HG03139 (cell line): ENCODE measurements around the gene KIF12.

ENCODE experiments used
- ATAC-seq: cut with Tn5 transposase; IDR thresholded peaks from one replicate; pipeline ENCODE4 v1.9.1; 2021; ENCODE audit not compliant: unreplicated experiment

KIF12 gene

DNA sequence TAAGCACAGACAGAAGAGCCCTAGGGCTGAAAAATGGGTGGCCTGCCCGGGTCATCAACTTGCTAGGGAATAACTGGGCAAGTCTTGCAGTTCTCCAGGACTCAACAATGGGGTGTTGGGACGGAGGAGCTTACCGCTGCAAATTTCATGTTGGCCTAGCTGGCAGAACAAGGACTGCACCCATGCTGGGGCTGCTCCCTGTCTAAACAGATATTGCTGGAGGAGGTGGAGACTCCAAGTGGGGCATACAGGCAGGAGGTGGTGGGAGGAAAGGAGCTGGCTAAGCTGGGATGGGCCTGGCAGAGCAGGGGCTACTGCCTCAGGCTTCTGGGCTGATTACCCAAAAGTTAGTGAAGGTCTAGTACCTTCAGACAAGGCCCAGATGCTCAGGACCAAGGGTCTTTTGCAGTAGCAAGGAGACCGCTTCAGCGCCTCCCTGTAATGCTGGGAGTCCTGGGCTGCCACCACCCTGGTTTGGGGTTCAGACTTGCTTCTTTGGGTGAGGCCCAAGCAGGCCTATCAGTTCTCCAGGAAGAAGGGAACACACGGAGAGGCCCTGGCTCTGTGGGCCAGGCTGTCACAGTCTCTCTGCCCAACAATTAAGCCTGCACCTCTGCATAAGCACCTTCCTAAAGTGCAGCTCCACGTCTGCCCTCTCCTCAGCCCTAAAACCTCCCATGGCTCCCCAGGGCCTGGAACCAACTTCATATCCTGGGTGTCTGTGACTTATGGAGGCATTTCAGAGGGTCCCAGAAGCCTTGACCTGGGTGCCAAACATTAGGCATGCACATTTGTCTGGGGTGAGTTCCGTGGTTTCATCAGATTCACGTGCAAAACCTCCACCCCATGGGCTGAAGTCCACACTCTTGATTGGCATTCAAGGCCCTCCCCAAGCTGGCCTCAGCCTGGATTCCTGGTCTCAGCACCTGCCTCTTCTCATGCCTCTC, 24.2 kb upstream of the KIF12 start:
- ATAC-seq, result no peak

DNA sequence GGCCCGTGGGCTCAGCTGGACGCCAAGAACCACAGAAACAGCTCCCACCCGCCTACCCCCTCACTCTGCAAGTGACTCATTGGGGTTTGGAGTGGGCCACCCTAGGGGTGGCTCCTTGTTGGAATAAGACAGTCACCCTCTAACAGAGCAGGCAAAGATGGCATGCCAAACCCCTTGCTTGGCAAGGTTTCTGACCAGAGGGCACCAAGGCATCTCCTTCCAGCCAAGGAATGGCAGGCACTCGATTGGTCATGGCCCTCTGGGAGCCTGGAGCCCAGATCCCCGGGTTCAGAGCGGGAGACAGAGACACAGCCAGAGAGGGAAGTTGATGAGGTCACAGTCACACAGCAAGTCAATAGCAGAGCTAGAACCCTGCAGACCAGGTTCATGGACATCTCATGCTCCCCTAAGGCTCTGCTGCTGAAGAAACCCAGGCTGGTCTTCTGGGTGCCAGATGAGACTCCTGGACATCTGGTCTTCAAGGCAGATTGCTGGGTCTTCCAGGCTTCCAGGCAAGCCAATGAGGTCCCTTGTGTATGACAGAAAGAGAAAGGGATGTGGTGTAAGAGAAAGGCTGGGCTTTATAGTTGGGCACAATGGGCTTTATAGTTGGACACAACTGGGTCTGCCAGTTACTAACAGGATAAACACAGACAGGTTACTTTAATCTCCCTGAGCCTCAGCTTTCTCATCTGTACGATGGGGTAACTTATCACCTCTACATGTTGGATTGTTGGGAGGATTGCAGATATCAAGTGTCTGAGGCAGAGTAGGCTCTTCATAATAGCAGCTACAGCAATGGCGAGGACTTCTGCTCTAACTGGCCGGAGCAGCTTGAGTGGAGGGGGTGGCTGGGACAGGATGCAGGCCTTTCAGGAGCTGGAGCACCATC, 23.3 kb upstream of the KIF12 start:
- no peak for ATAC-seq

DNA sequence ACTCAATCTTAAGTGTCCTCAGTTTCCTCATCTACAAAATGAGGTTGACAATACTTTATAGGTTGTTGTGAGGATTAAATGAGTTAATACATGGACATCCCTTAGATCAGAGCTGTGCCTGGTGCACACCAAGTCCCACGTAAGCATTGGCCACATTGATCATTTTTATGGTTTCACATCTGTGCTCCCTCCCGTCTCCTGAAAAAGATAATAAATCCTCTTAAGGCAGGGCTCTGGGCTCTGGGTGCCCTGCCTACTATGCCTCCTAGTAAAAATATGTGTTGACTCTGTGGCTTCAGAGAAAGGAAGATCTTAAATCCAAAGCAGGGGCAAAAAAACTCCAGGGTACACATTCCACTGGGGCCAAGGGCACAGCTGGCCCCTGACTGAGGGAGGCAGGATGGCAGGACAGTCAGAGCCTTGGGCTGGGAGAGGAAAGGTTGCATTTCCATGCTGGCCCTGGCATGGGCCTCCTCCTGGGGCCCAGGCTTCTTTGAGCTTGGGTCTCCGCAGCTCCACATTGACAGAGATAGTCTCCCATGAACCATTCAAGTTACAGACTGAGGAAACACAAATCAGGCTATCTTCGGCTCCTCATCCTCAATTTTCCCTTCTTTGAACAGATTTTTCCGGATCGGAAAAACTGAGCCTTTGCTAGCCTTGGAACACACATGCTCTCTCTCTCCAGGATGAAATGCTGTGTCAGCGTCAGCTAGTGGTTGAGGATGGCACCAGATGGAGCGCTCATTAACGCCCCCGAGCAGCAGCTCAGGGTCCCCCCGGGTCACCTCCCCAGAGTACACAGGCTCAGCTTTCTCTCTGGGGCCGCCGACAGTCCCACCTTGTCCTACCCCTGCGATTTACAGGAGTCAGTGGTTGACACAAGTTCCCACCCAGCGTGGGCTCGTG, 22.4 kb upstream of the KIF12 start:
- ATAC-seq, result no peak

DNA sequence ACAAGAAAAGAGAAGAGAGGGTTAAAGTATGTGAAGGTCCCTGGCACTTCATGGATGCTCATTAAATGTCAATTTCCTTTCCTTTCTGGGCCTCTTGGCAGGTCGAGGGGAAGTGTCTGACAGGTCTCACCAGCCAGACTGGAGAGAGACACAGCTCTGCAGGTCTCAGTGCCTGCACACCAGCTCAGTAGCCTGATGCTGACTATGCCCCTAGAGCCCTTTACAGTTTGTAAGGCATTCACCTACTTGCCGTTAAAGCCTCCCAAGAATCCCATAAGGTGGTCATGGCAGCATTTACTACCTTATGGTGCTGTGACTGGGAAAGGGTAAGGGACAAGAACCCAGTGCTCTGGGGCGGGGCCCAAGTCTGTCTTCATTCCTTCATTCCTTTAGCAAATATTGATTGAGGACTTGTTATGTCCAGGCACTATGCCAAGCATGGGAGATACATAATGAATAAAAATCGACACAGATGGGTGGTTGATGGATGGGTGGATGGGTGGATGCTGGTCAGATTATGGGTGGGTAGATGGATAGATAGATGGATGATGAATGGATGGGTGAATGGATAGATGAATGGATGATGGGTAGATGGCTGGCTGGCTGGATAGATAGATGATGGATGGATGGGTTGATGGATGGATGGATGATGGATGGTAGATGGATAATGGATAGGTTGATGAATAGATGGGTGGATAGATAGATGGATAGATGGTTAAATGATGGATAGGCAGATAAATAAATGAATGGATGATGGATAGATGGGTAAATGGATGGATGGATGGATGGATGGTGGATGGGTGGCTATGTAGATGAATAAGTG, 21.3 kb upstream of the KIF12 start:
- no peak for ATAC-seq

DNA sequence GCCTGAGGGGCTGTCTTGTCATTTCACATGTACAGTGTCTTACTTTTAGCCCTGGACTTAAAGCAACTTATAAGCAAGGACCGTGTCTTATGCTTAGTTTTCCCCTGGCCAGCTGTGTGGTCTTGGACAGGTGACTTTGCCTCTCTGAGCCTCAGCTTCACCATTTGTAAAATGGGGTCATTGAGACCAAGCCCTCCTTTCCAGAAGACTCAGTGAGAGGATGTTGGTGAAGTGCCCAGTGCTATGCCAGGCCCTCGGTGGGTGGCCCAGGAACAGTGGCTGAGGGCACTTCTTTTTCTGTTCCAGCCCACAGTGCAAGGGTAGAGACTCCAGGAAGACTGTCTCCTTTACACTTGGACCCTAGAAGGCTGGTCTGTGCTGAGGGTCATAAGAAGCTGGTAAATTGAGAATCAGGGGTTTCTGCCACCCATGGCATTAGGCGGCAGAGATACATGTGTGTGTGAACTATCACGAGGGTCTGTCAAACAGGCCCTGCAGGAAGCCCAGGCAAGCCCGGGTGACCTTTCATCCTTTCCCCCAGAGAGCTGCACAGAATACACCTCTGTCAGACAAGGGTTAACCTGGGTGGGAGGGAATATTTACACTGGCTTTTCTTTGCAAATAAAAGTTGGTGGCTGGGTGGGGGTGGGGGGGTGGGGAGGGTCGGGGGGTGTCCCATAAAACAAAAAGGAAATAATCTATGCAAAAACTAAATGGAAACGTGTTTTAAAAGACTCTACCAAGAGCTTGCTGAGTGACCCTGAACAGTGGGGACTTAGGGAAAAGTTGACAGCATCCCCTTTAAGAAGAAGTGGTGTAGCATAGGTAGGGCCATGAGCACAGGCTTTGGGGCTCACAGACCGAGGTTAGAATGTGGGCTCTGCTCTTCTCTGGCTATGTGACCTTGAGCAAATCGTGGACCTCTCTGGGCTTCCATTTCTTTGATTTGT, 20.4 kb upstream of the KIF12 start:
- no peak for ATAC-seq

DNA sequence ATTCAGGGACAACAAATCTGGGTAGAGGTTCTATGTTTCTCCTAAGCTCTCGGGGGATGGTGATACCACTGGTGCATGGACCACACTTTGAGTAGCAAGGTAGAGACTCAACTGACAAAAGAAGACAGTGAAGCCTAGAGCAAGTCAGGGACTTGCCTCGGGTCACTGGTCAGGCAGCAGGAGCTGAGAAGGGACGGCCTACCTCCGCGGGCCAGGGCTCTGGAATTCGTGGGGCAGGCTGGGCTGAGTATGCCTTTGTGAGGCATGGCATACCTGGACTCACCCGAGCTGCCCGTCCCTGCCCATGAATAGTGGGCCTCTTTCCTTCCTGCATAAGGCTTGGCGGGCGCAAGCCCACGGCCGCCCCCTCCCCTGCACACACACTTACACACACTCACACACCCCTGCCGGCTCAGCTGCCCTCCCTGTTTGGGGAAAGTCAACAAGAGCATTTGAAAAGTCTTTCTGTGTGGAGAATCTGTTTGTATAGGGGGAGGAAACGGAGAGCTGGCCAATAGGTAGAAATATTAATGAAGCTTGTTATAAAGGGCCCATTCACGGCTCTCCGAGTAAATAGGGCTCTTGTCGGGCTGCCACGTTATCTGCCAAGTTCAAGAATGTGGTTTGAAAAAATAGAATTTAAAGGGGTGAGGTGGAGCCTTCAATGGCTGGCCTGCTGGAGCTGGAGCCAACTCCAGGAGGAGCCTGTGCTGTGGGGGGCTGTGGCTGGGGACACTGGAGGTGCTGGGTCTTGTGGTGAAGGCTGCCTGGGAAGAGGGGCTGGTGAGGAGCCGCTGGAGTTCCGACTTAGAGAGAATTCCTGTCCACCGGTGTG, 19.1 kb upstream of the KIF12 start:
- no peak for ATAC-seq

DNA sequence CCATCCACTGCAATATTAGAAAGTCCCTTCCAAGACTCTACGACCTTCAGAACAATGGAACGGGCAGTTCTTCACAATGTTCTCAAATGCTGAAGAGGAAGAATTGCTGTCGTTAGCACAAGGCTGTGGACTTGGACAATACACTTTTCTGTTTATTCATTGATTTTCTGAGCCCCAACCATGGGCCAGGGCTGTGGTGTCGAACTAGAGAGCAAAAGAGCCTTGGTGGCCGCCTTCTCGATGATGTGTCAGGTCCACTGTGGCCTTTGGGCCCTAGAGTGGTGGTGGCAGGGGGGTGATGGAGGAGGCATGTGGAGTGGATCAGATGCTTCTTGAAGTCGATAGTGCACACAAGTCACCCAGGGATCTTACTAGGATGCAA, 18.5 kb upstream of the KIF12 start:
- ATAC-seq, result no peak

DNA sequence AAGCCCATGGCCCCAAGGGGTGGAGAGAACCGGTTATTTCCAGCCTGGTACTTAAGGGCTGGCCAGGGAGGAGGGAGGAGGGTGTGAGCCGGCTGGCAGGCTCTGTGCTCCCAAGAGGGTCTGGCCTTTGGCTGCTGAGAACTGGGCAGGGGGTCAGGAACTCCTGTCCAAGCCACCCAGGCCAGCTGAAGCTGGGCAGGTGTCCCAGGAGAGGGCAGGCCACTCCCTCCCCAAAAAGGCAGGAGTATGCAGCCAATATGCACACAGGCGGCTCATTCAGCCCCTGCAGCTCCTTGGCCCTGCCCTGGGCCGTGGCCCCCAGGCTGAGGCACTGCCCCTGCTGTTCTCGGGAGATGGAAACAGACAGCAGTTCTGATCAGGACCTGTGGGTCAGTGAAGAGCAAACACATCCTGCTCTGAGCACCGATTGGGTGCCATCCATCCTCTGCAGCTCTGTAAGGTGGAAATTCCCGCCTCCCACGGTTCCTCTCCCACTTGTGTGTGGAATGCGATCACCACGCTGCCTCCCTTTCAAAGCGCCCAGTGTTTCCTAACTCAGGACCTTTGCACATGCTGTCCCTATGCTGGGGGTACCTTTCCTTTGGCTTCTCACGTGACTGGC, 17.1 kb upstream of the KIF12 start:
- ATAC-seq, result no peak

DNA sequence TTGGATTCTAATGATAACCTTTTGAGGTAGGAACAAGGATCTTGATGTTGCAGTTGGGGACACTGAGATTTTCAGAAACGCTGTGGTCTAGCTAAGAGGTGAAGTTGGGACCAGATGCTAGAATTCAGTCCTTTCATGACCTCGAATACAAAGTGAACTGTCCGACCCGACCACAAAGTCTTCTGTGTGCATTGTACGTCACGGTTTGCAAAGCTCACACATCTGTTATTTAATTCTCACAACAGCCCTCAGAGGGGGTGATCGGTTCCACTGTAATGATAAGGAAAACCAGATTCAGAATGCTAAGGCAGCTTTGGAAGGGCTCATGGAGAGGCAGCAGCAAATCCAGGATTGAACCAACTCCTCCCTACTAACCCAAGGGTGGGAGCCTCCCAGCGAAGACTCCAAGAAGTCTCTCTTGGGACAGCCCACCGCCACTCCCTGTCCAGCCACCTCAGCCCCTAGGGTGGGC, 16.6 kb upstream of the KIF12 start:
- no peak for ATAC-seq

DNA sequence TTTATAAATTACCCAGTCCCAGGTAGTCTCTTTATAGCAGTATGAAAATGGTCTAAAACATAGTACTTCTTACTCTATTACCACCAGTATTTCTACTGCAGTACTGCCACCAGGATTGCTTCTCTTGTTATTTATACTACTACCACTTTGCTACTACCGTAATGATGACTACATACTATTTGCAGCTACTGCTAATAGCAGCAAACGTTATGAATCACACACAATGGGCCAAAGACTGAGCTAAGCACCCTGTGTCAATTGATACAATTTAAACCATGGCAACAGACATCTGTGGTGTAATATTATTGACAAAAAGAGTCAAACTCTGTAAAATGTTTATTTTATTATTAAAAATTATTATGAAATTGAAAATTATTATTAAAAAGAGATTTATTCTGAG, 15.3 kb upstream of the KIF12 start:
- no peak for ATAC-seq

DNA sequence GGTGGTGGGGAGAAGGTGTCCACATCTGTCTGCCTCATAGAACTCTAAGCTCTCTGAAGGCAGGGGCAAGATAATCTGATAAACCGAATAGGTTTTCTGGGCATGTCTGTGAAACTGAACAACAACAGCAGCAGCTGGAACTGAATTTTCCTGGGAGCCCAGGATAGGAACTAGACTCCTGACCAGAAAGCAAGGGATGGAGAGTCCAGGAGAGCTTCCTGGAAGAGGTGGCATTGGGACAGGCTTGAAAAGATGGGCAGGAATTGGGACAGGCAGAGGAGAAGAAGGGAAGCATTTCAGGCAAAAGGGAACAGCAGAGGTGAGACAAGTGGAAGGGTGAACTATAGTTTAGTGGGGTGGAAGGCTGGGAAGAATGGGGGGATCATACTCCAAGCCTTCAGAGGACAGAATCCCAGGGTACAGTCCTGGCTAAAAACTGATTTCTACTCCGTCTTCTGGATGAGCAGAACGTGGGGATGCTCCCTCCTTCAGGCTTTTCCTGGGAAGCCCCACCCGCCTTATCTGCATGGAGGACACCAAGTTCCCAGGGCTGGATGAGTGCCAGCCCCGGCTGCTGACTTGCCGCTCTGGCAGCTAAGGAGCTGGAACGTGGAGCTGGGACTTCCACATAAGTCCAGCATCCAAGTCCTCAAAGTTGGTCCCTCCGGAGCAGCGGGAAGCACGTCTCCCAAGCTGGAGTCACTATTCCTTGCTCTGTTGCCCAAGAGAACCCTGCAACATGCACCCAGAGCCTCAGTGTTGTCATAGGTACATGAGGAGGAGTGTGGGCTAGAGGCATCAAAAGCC, 13.9 kb upstream of the KIF12 start:
- ATAC-seq, result no peak

DNA sequence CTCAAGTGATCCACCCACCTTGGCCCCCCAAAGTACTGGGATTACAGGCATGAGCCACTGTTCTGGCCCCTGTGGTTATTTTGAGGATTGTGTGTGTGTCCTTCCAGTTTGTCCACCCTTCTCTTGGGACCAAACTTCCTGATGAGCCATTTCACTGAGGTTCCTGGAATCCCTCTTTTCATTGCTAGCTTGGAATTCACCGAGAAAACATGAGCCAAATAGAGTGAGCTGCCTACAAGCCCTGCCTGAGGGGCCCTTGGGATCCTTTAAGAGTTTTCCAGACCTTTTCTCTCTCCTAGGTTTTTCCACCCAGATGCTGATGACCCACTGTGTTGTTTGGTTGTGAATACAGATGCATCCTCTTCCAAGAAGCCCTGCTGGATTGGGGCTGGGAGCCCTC, 13.2 kb upstream of the KIF12 start:
- ATAC-seq, result no peak

DNA sequence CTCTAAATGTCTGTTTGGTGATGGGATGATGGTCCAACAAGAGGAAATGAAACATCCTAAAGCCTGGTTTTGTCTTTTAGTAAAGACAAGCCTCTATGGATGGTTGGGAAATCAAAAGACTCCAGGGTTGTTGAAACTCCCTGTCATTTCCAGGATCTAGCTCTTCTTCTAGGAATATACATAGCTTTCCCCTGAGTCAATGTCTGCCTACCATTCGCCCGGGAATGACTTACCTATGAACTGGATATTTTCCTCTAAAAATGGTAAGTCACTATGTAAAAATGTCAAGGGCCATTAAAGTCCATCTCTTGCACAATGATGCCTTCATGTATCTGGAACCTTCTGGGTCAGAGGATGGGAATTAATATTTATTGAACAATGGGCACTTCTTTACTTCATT, 11.1 kb upstream of the KIF12 start:
- ATAC-seq, result no peak

DNA sequence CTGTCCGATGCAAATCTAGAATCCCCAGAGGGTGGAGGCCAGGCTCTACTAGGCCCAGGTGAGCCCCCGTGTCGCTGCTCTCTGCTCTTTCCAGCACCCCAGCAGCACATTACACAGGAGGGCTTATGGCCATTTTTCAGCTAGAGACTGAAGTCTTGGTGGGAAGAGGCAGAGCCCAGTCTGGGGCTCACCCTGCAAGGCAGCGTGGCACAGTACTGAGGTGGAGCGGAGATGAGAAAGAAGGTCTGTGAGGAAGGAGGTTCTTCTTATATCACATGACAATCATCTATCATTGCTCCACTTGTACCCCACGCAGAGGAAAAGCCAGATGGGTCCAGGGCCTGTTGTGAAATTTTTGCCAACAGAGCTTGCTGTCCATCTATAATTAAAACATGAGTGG, 10.0 kb upstream of the KIF12 start:
- ATAC-seq, result no peak

DNA sequence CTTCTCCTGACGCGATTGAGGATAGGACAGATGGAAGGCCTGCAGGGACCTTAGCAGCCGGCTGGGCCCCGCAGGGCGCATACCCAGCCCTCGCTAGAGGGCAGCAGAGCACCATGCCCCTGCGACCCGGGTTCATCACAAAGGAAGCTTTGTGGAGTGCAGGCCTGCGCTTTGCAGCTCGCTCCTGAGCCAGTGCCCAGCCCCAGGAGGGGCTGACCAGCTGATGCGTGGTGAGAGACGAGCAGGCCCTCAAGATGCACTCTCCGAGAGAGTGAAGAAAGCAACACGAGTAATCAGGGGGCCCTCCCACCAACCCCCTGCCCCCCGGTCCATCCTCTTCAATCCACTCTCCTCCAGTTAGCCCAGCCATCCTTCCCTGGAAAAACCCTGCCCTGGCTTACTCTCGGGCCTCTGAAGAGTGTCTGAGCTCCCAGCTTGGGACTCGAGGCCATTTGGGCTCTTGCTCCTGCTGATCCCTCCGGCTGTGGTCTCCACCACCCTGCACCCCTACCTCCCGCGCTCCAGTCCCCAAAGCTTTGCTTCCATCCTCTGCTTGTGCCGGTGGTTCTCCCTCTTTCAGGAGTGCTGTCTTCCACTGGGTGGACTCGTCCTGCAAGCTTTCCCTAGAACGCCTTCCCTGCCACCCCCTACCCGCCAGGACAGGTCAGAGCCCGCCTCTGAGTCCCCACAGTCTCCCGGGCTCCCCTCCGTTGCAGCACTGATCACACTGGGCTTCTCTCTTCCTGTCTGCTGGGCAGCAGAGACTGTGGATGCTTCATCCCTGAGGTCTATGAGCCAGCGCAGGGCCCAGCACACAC, 9.1 kb upstream of the KIF12 start:
- ATAC-seq, result no peak
